Kidney epithelial cell (primary cell): ENCODE data around the gene SULT1A2. TPM values are rescaled to one million over a fixed set of nuclear protein-coding genes. Genes with fewer than 3 reads are reported as not detected.
"Not testable (repeated sequence)": the region's sequence is repeated elsewhere in the genome, so short reads cannot be mapped to it uniquely, and the experiment has no call there.

ENCODE experiments used
- DNase-seq: peaks from one replicate; pipeline ENCODE4 v3.0.0-alpha.2; 2010; ENCODE audit warnings: low read depth
- H3K27me3 ChIP-seq: 2 replicates; pipeline ENCODE4 v1.6.0; 2011; ENCODE audit warnings: low read length; ENCODE audit not compliant: control insufficient read depth, insufficient read depth
- H3K36me3 ChIP-seq: 2 replicates; pipeline ENCODE4 v1.5.1; 2011; ENCODE audit warnings: low read length; ENCODE audit not compliant: control insufficient read depth, insufficient read depth
- H3K4me3 ChIP-seq: 2 replicates; pipeline ENCODE4 v1.5.1; 2011; ENCODE audit warnings: low read depth, mild to moderate bottlenecking, control low read depth, low read length
- total RNA-seq: library from RNA; depleted of rRNA; stranded (reverse); fragments of >200 nt; gene quantifications from 2 replicates; pipeline ENCODE4 v1.2.3, GENCODE V29; 2015
- TF ChIP-seq, protein P1 (sequence below): IDR thresholded peaks from 2 replicates; pipeline ENCODE4 v1.5.1; 2011; ENCODE audit warnings: mild to moderate bottlenecking, moderate library complexity, low read length, control low read depth, inconsistent platforms; ENCODE audit not compliant: insufficient read depth, poor library complexity, severe bottlenecking

SULT1A2 gene
- 0.13 and 0.27 TPM in 2 replicates for total RNA-seq

DNA sequence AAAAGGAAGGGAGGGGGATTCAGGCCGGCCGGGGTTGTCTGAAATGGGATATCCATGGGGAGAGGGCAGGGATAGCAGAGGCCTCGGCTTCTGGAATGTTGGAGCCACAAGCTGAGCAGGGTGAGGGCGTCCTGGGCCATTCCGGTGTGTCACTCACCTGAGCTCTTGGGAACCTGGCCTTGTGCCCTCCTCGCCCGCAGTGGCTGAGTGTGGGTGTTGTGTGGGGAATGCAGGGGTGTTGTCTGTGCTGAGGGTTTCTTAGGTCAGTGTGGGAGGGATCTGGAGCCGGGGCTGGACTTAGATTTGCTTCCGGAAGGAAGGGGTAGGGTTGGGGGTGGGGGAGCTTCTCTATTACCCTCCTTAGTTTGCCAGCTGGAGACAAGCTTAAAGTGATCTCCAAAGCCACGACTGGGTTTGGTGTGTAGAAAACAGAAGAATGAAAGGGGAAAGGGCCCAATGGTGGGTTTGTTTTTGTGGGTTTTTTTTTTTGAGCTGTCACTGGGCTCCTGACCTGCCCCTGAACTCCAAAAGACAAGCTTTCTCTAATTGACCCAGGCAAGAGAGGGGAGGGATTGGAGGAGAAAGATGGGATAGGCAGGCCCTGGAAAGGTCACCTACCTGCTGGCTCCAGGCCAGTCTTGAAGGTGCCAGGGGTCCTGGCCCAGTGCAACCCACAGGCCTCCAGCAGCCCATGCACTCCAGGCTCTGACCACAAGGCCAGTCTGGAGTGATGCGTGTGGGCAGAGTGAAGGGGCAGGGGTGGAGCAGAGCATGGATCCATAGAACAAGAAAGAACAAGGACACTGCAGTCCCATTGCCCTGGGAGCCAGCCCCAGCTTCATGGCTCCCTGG is at the start of gene SULT1A2:
SULT1A2 (minus strand) TSS at position 211 of the 852 bp plus-strand sequence. CDS start 1,120 bp downstream, outside the sequence.
- TF ChIP-seq, protein P1, sequence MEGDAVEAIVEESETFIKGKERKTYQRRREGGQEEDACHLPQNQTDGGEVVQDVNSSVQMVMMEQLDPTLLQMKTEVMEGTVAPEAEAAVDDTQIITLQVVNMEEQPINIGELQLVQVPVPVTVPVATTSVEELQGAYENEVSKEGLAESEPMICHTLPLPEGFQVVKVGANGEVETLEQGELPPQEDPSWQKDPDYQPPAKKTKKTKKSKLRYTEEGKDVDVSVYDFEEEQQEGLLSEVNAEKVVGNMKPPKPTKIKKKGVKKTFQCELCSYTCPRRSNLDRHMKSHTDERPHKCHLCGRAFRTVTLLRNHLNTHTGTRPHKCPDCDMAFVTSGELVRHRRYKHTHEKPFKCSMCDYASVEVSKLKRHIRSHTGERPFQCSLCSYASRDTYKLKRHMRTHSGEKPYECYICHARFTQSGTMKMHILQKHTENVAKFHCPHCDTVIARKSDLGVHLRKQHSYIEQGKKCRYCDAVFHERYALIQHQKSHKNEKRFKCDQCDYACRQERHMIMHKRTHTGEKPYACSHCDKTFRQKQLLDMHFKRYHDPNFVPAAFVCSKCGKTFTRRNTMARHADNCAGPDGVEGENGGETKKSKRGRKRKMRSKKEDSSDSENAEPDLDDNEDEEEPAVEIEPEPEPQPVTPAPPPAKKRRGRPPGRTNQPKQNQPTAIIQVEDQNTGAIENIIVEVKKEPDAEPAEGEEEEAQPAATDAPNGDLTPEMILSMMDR = no peak
- H3K4me3 ChIP-seq = no peak within 1 kb of the TSS
- no peaks in the 10 kb centered on the region for H3K27me3 ChIP-seq
- H3K36me3 ChIP-seq = no peaks in the 10 kb centered on the region
- peak; percentile 31 for DNase-seq

DNA sequence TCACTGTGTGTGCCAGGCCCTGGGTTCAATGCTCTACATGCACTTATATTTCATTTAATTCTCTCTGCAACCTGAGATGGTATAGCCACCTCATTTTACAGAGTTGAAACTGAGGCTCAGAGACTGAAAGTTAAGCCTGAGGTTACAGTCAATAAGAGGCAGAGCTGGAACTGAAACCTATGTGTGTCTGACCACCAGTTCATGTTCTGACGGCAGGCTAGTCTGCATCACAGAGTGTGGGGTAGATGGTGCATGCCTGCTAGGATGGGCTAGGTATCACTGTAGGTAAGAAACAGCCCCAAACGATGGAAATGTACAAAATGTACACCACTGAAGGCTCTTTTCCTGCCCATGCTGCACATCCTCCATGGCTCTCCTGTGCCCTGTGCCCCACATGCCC is 43.1 kb upstream of the SULT1A2 start:
- H3K36me3 ChIP-seq, DNase-seq, H3K27me3 ChIP-seq, H3K4me3 ChIP-seq: not testable (repeated sequence)

DNA sequence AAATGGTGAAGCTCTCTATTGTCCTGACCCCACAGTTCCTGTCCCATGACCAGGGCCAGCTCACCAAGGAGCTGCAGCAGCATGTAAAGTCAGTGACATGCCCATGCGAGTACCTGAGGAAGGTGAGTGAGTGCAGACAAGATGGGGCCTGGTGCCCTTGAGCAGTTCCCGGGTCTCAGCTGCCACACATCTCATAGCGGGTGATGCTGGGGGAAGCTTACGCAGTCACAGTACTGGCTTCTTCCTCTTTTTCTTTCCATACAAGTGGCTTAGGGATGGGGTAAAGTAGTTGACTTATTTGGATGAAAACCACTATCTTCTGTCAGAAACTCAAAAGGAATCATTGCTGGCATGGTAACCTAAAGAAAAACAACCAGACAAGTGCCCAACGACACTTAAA is 41.5 kb upstream of the SULT1A2 start:
- not testable (repeated sequence) for H3K27me3 ChIP-seq, H3K4me3 ChIP-seq, H3K36me3 ChIP-seq, DNase-seq

DNA sequence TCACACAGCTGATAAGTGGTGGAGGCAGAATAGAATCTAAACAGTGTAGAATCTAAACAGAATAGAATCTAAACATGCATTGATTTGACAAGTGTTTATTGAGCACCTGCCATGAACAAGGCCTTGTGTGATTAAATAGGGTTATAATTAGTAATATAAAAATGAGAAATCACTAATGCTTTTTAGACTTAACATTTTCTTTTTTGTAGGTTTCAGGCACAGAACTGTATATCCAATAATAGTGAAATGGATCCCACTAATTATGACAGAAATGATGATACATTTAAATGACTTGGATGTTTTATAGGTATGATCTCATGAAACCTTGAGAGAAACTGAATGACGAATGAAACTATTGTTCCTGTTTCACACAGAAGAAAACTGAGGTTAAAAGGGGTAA is 40.9 kb upstream of the SULT1A2 start, which contains the start of gene NPIPB8:
NPIPB8 (plus strand) TSS at position 301 of the 400 bp plus-strand sequence. CDS start 296 bp downstream, outside the sequence.
- H3K4me3 ChIP-seq, H3K27me3 ChIP-seq, H3K36me3 ChIP-seq, DNase-seq: not testable (repeated sequence)

DNA sequence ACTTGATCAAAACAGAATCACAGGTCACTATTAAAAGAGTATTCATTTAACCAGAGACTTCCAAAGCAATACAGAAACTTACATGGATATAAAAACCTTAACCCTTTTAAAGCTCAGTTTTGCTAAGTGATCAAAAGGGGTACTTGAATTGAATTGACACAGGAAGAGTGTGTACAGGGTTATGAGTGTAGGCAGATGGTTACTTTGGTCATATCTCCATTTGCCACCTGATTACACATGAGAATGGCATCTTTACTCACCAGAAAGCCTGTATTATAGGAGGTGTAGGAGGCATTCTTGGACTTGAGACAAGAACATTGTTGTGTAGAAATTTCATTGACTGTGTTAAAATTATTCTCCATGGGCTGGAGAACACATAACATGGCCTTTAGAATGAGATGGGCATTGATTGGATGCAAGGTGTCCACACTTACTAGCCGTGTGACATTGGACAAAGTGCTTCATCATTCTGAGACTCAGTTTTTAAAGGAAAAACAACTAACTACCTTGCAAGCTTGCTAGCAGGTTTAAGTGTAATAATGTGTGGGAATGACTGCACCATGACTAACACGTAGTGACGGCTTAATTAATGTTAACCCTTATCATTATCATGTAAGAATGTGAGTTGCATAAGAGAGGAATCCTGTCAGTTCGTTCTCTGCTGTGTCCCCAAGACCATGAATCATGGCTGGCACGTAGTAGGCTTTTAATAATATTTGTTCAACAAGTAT is 39.4 kb upstream of the SULT1A2 start:
- not testable (repeated sequence) for H3K4me3 ChIP-seq, H3K36me3 ChIP-seq, H3K27me3 ChIP-seq
- DNase-seq = peak; percentile 57

DNA sequence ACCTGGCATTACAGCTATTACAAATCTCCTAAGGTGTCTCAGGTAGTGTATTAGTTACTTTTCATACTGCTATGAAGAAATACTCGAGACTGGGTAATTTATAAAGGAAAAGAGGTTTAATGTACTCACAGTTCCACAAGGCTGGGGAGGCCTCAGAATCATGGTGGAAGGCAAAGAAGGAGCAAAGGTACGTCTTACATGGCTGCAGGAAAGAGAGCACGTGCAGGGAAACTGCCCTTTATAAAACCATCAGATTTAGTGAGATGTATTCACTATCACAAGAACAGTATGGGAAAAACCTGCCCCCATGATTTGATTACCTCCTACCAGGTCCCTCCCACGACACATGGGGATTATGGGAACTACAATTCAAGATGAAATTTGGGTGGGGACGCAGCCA is 34.1 kb upstream of the SULT1A2 start:
- not testable (repeated sequence) for H3K36me3 ChIP-seq, H3K27me3 ChIP-seq, DNase-seq, H3K4me3 ChIP-seq

DNA sequence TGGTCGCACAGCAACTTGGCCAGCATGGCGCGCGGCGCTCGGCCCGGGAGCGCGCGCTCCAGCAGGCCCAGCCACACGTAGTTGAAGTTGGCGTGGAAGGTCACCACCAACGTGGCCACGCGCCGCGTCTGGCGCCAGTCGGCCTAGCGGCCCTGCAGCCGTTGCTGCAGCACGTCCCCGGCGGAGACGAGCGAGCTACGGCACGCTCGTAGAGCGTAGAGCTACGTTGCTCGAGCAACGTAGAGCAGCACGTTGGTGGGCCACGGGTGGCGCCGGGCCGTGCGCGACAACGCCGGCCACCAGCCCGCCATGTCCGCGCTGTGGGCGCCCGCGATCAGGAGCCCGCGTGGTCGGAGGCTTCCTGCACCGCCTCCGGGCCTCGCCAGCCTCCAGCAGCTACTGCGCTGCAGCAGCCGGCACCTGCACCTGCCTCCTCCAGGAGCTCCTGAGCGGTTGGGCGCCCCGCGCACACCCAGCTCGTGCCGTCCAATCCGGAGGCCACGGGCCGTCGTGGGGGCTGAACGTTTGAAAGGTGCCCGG is 26.4 kb upstream of the SULT1A2 start:
- Histone ChIP-seq H3K4me3 (peak overlapping the region; percentile 37), H3K36me3 (no peaks in the 10 kb centered on the region), H3K27me3 (no peaks in the 10 kb centered on the region)
- TF ChIP-seq, protein P1 = no peak
- no peak for DNase-seq

DNA sequence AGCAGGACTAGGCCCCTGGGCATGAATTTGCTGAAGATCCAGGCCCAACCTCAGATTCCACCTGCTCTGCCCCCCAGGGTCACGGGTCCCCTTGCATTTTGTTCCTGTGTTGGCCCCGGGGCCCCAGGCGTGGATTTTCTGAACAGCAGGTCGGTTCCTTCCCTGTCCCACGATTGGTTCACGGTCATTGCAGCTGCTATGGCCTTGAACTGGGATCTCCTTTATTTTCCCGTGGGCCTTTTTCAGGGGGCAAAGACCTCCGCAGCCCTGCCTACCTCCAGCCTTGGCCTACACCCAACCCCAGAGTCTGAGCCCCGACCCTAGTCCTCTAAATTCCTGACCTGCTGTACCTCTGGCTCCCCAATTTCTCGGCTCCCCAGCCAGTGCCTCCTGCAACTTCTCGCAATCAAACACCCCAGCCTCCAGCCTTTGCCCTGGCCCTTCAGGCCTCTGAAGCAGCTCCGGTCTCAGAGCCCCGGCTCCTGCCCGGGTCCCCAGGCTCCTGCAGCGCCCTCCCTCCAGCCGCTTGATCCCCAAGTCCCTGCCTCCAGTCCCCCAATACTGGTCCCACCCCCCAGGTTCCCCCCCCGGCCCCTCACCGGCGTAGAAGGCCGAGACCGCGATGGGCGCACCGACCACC is 25.8 kb upstream of the SULT1A2 start:
- DNase-seq, H3K36me3 ChIP-seq, H3K27me3 ChIP-seq: not testable (repeated sequence)
- peak overlapping the region; percentile 37 for H3K4me3 ChIP-seq
